Esophagus (tissue), 2 donors: ENCODE results near the gene RNF227. TPM values are rescaled to one million over a fixed set of nuclear protein-coding genes. Genes with fewer than 3 reads are reported as not detected.
A peak's percentile ranks its signal among the peaks of the same experiment; 100 is the strongest.
"Not testable (repeated sequence)": the region's sequence is repeated elsewhere in the genome, so short reads cannot be mapped to it uniquely, and the experiment has no call there.

Source experiments
- H3K27ac ChIP-seq, 2 donors: one replicate each; pipeline ENCODE4 v1.5.1; 2013; ENCODE audit warnings: low read depth in 2 of 2, mild to moderate bottlenecking in 2 of 2, inconsistent platforms in 1 of 2, low read length in 1 of 2, moderate library complexity in 1 of 2
- H3K27me3 ChIP-seq, 2 donors: one replicate each; pipeline ENCODE4 v1.6.1; 2013; ENCODE audit warnings: low read length in 2 of 2, control low read depth in 1 of 2, mild to moderate bottlenecking in 1 of 2; ENCODE audit not compliant: insufficient read depth in 2 of 2, control insufficient read depth in 1 of 2
- H3K36me3 ChIP-seq, 2 donors: one replicate each; pipeline ENCODE4 v1.6.1; 2013; ENCODE audit warnings: low read length in 1 of 2; ENCODE audit not compliant: control insufficient read depth in 2 of 2, insufficient read depth in 2 of 2
- H3K4me1 ChIP-seq, 2 donors: one replicate each; pipeline ENCODE4 v1.6.1; 2013; ENCODE audit warnings: low read length in 1 of 2; ENCODE audit not compliant: control insufficient read depth in 2 of 2, insufficient read depth in 2 of 2
- H3K4me3 ChIP-seq, 2 donors: one replicate each; pipeline ENCODE4 v1.5.1; 2013; ENCODE audit warnings: low read length in 2 of 2, mild to moderate bottlenecking in 2 of 2, low read depth in 1 of 2, moderate library complexity in 1 of 2
- H3K9me3 ChIP-seq, 2 donors: one replicate each; pipeline ENCODE4 v1.6.1; 2013; ENCODE audit warnings: mild to moderate bottlenecking in 2 of 2, low read depth in 1 of 2, low read length in 1 of 2, moderate library complexity in 1 of 2; ENCODE audit not compliant: control insufficient read depth in 2 of 2, insufficient read depth in 1 of 2
- WGBS, 2 donors: extraction: QIAGEN DNeasy Blood & Tissue Kit; methylation state at CpG; one replicate each; pipeline ENCODE4 v1.1.7; 2013; 5-methylcytosine and 5-hydroxymethylcytosine counted together
- polyA plus RNA-seq, 2 donors: library from polyadenylated mRNA; stranded (reverse); fragments of 200-250 nt; gene quantifications; one replicate each; pipeline ENCODE4 v1.2.3, GENCODE V29; 2013
- donor health status: healthy with polysubstance abuse.
- donor health status: Bipolar disorder and iron deficiency.

The RNF227 gene
- polyA plus RNA-seq, 2 donors: 3.5 to 4.3 TPM

GRCh38 chr17:7875804-7876370 lies 40.2 kb downstream of the RNF227 start:
- Histone ChIP-seq H3K36me3 (no peaks in the 10 kb centered on the region), H3K4me3 (no peak overlapping the region), H3K9me3 (no peaks in the 10 kb centered on the region), H3K27ac (no peak overlapping the region), H3K4me1 (no peaks in the 10 kb centered on the region), H3K27me3 (no peaks in the 10 kb centered on the region)
- 85 to 94% methylated on average over 2 of the region's 2 CpGs for WGBS, 2 donors

- no peaks in the 10 kb centered on the region for H3K9me3 ChIP-seq
- H3K4me1 ChIP-seq: no peaks in the 10 kb centered on the region
- H3K4me3 ChIP-seq: no peak overlapping the region
- no peak overlapping the region for H3K27ac ChIP-seq
- WGBS, 2 donors: 72 to 78% methylated on average over 4 of the region's 4 CpGs
- no peaks in the 10 kb centered on the region for H3K36me3 ChIP-seq
- H3K27me3 ChIP-seq: no peaks in the 10 kb centered on the region
These were observed 43.0 kb downstream of the RNF227 start for GRCh38 chr17:7873051-7873450.

- Histone ChIP-seq H3K27me3 (no peaks in the 10 kb centered on the region), H3K27ac (peak overlapping the region; percentile 53 to 73), H3K36me3 (no peaks in the 10 kb centered on the region), H3K9me3 (no peaks in the 10 kb centered on the region), H3K4me1 (peaks cover 0 to 5% of the 10 kb centered on the region in 2 donors), H3K4me3 (no peak overlapping the region)
- WGBS, 2 donors: 36 to 57% methylated on average over 5 of the region's 5 CpGs
These were observed 48.2 kb downstream of the RNF227 start for GRCh38 chr17:7867881-7868329.

GRCh38 chr17:7864995-7865650 lies 51.0 kb downstream of the RNF227 start:
- no peak overlapping the region for H3K4me3 ChIP-seq
- H3K9me3 ChIP-seq: no peaks in the 10 kb centered on the region
- H3K27me3 ChIP-seq: no peaks in the 10 kb centered on the region
- peaks cover 0 to 5% of the 10 kb centered on the region in 2 donors for H3K4me1 ChIP-seq
- WGBS, 2 donors: 62 to 73% methylated on average over 5 of the region's 5 CpGs
- H3K36me3 ChIP-seq: no peaks in the 10 kb centered on the region
- H3K27ac ChIP-seq: peak overlapping the region in 1 of 2 donors; percentile 51

GRCh38 chr17:7864384-7864783 lies 51.7 kb downstream of the RNF227 start:
- not testable (repeated sequence) for H3K27ac ChIP-seq, H3K4me3 ChIP-seq, H3K4me1 ChIP-seq, H3K27me3 ChIP-seq, H3K9me3 ChIP-seq, H3K36me3 ChIP-seq
- 55 to 68% methylated on average over 5 of the region's 5 CpGs for WGBS, 2 donors

Other genes with a start within 250 kb of the RNF227 start
- gene TP53, start 228.8 kb downstream of the RNF227 start, polyA plus RNA-seq: 10 to 100 TPM; 20.5 to 22.3 TPM
- gene WRAP53, start 227.8 kb downstream of the RNF227 start, polyA plus RNA-seq: 10 to 100 TPM in 1 of 2 donors, 1 to 10 TPM in 1; 5.5 to 13.3 TPM
- 1 to 10 TPM in 1 of 2 donors, under 1 TPM in 1; 0.67 to 1.3 TPM for gene EFNB3, start 211.1 kb downstream of the RNF227 start, polyA plus RNA-seq
- gene DNAH2, start 198.5 kb downstream of the RNF227 start, polyA plus RNA-seq: under 1 TPM; 0.06 to 0.10 TPM
- 1 to 10 TPM; 5.2 to 9.0 TPM for gene KDM6B, start 82.1 kb downstream of the RNF227 start, polyA plus RNA-seq
- 1 to 10 TPM; 8.7 to 9.7 TPM for gene TMEM88, start 61.2 kb downstream of the RNF227 start, polyA plus RNA-seq
- 100 to 1,000 TPM; 108 to 122 TPM for gene NAA38, start 58.7 kb downstream of the RNF227 start, polyA plus RNA-seq
- gene CYB5D1, start 58.3 kb downstream of the RNF227 start, polyA plus RNA-seq: 1 to 10 TPM; 4.7 to 6.3 TPM
- gene CHD3, start 27.5 kb downstream of the RNF227 start, polyA plus RNA-seq: 10 to 100 TPM; 37.2 to 78.7 TPM
- gene KCNAB3, start 13.6 kb upstream of the RNF227 start, polyA plus RNA-seq: 1 to 10 TPM; 1.3 to 2.3 TPM
- 100 to 1,000 TPM in 1 of 2 donors, 10 to 100 TPM in 1; 95.9 to 125 TPM for gene TRAPPC1, start 15.7 kb upstream of the RNF227 start, polyA plus RNA-seq
- 10 to 100 TPM; 18.0 to 29.5 TPM for gene CNTROB, start 15.9 kb upstream of the RNF227 start, polyA plus RNA-seq
- under 1 TPM; 0.19 to 0.59 TPM for gene GUCY2D, start 86.3 kb upstream of the RNF227 start, polyA plus RNA-seq
- gene ALOX15B, start 122.8 kb upstream of the RNF227 start, polyA plus RNA-seq: 10 to 100 TPM; 22.8 to 24.7 TPM
- gene ALOX12B, start 171.4 kb upstream of the RNF227 start, polyA plus RNA-seq: 1 to 10 TPM; 2.4 to 5.2 TPM
- gene ALOXE3, start 202.2 kb upstream of the RNF227 start, polyA plus RNA-seq: 1 to 10 TPM in 1 of 2 donors, under 1 TPM in 1; 0.43 to 1.7 TPM
- gene HES7, start 207.8 kb upstream of the RNF227 start, polyA plus RNA-seq: under 1 TPM; 0.15 to 0.24 TPM
- 10 to 100 TPM; 44.7 to 85.2 TPM for gene PER1, start 236.1 kb upstream of the RNF227 start, polyA plus RNA-seq
- gene VAMP2, start 246.7 kb upstream of the RNF227 start, polyA plus RNA-seq: 10 to 100 TPM; 21.9 to 22.4 TPM